Neural cell (in vitro differentiated cells): Measurements from ENCODE around the gene CARD19.

Experiments used
- EZH2 ChIP-seq: fragments of 200-600, 300-800 bp; shearing (Covaris generic), sonication (generic); IDR thresholded peaks from 2 replicates; pipeline ENCODE4 v1.6.1; 2014; ENCODE audit warnings: antibody characterized with exemption, low read length, borderline replicate concordance, mild to moderate bottlenecking; ENCODE audit not compliant: insufficient read depth, poor library complexity, severe bottlenecking
- MXI1 ChIP-seq: fragments of 450-650 bp; conservative IDR thresholded peaks from 2 replicates; pipeline ENCODE4 v1.6.1; 2014; ENCODE audit warnings: antibody characterized with exemption, mild to moderate bottlenecking; ENCODE audit not compliant: poor library complexity, severe bottlenecking
- SMC3 ChIP-seq: fragments of 450-650 bp; conservative IDR thresholded peaks from 2 replicates; pipeline ENCODE4 v1.6.1; 2014; ENCODE audit warnings: antibody characterized with exemption, mild to moderate bottlenecking, moderate library complexity; ENCODE audit not compliant: poor library complexity
- TAF1 ChIP-seq: IDR thresholded peaks from 2 replicates; pipeline ENCODE4 v1.6.1; 2012; ENCODE audit warnings: low read depth
- TF ChIP-seq, protein P1 (sequence below): IDR thresholded peaks from 2 replicates; pipeline ENCODE4 v1.6.1; 2012; ENCODE audit warnings: borderline replicate concordance
- TF ChIP-seq, protein P2 (sequence below): fragments of 450-650 bp; IDR thresholded peaks from 2 replicates; pipeline ENCODE4 v1.5.1; 2014; ENCODE audit warnings: antibody characterized with exemption, mild to moderate bottlenecking, moderate library complexity; ENCODE audit not compliant: poor library complexity, severe bottlenecking

DNA sequence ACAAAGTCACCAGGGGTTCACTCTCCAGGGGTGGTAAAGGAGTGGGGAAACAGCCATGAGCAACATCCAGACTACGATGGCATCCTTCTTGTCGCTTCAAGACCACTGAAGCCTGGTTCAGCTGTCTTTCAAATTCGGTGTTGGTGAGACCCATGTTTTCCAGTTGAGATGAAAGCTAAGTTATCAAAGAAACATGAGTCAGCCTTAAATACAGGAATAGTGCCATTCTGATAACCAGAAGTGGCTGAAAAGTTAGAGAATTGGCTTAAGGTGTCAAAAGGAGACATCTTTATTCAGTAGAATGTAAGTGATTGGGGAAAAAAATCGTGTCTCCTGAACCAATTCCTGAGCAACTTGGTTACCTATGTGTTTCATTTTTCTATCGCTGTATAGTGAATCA, 7.0 kb upstream of the CARD19 start:
- TF ChIP-seq, protein P1, sequence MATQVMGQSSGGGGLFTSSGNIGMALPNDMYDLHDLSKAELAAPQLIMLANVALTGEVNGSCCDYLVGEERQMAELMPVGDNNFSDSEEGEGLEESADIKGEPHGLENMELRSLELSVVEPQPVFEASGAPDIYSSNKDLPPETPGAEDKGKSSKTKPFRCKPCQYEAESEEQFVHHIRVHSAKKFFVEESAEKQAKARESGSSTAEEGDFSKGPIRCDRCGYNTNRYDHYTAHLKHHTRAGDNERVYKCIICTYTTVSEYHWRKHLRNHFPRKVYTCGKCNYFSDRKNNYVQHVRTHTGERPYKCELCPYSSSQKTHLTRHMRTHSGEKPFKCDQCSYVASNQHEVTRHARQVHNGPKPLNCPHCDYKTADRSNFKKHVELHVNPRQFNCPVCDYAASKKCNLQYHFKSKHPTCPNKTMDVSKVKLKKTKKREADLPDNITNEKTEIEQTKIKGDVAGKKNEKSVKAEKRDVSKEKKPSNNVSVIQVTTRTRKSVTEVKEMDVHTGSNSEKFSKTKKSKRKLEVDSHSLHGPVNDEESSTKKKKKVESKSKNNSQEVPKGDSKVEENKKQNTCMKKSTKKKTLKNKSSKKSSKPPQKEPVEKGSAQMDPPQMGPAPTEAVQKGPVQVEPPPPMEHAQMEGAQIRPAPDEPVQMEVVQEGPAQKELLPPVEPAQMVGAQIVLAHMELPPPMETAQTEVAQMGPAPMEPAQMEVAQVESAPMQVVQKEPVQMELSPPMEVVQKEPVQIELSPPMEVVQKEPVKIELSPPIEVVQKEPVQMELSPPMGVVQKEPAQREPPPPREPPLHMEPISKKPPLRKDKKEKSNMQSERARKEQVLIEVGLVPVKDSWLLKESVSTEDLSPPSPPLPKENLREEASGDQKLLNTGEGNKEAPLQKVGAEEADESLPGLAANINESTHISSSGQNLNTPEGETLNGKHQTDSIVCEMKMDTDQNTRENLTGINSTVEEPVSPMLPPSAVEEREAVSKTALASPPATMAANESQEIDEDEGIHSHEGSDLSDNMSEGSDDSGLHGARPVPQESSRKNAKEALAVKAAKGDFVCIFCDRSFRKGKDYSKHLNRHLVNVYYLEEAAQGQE, result no peak
- TF ChIP-seq EZH2, result no peak
- no peak for TF ChIP-seq TAF1
- TF ChIP-seq MXI1, result no peak
- no peak for TF ChIP-seq SMC3
- TF ChIP-seq, protein P2, sequence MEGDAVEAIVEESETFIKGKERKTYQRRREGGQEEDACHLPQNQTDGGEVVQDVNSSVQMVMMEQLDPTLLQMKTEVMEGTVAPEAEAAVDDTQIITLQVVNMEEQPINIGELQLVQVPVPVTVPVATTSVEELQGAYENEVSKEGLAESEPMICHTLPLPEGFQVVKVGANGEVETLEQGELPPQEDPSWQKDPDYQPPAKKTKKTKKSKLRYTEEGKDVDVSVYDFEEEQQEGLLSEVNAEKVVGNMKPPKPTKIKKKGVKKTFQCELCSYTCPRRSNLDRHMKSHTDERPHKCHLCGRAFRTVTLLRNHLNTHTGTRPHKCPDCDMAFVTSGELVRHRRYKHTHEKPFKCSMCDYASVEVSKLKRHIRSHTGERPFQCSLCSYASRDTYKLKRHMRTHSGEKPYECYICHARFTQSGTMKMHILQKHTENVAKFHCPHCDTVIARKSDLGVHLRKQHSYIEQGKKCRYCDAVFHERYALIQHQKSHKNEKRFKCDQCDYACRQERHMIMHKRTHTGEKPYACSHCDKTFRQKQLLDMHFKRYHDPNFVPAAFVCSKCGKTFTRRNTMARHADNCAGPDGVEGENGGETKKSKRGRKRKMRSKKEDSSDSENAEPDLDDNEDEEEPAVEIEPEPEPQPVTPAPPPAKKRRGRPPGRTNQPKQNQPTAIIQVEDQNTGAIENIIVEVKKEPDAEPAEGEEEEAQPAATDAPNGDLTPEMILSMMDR, result no peak
